H1 (cell line): ENCODE measurements around the gene DGKI. TPM values are rescaled to one million over a fixed set of nuclear protein-coding genes. Genes with fewer than 3 reads are reported as not detected.

Source experiments
- CHD1 ChIP-seq: IDR thresholded peaks from 2 replicates; pipeline ENCODE4 v1.6.1; 2012; ENCODE audit warnings: low read depth, low read length, improper control_type of control experiment
- CHD7 ChIP-seq: fragments of 300-600 bp; sonication (generic); IDR thresholded peaks from 2 replicates; pipeline ENCODE4 v1.7.1; 2012; ENCODE audit warnings: low read length, moderate library complexity, mild to moderate bottlenecking, inconsistent platforms; ENCODE audit not compliant: insufficient replicate concordance
- KDM1A ChIP-seq: fragments of 200-600, 300-600 bp; sonication (generic); IDR thresholded peaks from 2 replicates; pipeline ENCODE4 v1.7.1; 2016; ENCODE audit warnings: mild to moderate bottlenecking, low read length, borderline replicate concordance
- SP1 ChIP-seq: IDR thresholded peaks from 2 replicates; pipeline ENCODE4 v1.6.1; 2011; ENCODE audit warnings: low read depth, low read length
- TEAD4 ChIP-seq: IDR thresholded peaks from 2 replicates; pipeline ENCODE4 v1.6.1; 2012; ENCODE audit warnings: low read depth, low read length, inconsistent platforms, mixed read lengths
- polyA plus RNA-seq, 7 experiments: library from polyadenylated mRNA; depleted of rRNA in 3 of 7; stranded (reverse) in 5 of 7; unstranded in 2 of 7; fragments of >200 nt in 5 of 7; fragments of 200-250 nt in 2 of 7; gene quantifications; 1 replicate in 5 of 7; 2 replicates in 1 of 7; 4 replicates in 1 of 7; pipeline versions ENCODE4 v1.2.1 to v1.2.3, GENCODE V29; 2011 to 2013; ENCODE audit warnings: missing spikeins in 2 of 7, mixed read lengths in 2 of 7
- total RNA-seq: library from RNA; stranded (reverse); fragmentation: NEBNext Ultra II Directional; extraction: Animal tissue kit (Norgen Biotek cat#: 25700); gene quantifications from 2 replicates; pipeline ENCODE4 v1.2.1, GENCODE V29; 2021

Gene DGKI
- total and polyA plus RNA-seq, 2 of the 8 experiments (the other 6 are each of a cell fraction or from before 2014, with no cell fraction given), result 0.20 to 0.71 TPM

GRCh38 chr7:137366995-137367394 lies 479.8 kb downstream of the DGKI start (continued):
- TF ChIP-seq CHD7, result no peak
- no peak for TF ChIP-seq KDM1A
- no peak for TF ChIP-seq TEAD4
- no peak for TF ChIP-seq SP1
- TF ChIP-seq CHD1, result no peak
- TF ChIP-seq, all 59 proteins: peak for 0
